Activated CD8-positive, alpha-beta memory T cell treated with anti-CD3 and anti-CD28 coated beads, Interleukin-2, amount 50 U/mL, for 4 hours (primary cell): ENCODE measurements around the gene MED13.
"Not testable (repeated sequence)": the region's sequence is repeated elsewhere in the genome, so short reads cannot be mapped to it uniquely, and the experiment has no call there.

Experiments
- DNase-seq: peaks from one replicate; pipeline ENCODE4 v3.0.0-alpha.2; 2020

MED13 gene

DNA sequence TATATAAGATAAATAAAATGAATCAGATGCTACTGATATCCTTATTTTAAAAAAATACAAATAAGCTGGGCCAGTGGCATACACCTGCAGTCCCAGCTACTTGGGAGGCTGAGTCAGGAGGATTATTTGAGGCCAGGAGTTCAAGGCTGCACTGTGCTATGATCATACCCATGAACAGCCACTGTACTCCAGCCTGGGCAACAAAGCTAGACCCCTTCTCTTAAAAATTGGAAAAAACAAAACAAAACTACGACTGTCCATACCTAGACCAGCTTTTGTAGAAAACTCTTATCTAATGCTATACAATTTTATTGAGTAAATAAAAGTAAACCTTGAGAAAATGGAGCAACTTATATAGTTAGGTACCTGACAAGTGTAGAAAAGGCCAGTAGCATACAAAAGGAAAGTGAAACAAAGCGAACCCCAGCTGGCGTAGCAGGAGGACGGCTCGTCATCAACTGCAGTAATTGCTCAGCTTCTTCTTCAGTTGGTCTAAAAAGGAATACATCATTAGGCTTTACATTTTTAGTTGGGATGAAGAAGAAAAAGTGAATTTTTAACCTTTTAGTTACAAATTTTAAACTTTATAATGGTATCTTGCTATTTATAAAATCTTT lies 160.9 kb downstream of the MED13 start:
- peak; percentile 17 for DNase-seq

DNA sequence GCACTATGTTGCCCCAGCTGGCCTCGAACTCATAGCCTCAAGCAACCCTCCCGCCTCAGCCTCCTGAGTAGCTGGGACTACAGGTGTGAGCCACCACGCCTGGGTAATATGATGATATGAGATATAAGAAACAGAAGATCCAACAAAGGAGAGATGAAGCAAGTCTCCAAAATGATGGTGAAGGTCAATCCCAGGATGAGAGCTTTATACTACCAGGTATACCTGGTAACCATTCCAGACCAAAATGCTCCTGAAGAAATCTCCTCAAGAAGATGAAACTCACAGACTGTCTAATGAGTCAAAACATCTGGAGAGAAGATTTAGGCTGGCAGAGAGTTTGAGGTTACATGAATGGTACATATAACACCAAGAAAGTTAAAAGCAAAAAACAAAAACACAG lies 161.8 kb downstream of the MED13 start:
- no peak for DNase-seq

GRCh38 chr17:61897548-61898180 lies 167.4 kb downstream of the MED13 start:
- no peak for DNase-seq

GRCh38 chr17:61895391-61895790 lies 169.7 kb downstream of the MED13 start:
- no peak for DNase-seq

DNA sequence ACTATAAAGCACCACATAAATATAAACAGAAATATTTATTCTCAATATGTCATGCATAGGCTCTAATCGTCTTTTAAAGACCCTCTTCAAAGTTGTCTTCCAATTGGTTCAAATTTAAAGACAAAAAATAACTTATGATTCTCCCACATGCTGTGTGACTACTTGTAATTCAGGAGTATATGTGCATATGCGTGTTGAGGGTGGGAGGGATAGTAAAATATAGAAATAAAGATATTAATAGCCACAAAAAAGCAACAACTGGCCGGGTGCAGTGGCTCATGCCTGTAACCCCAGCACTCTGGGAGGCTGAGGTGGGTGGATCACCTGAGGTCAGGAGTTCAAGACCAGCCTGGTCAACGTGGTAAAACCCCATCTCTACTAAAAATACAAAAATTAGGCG lies 170.8 kb downstream of the MED13 start:
- DNase-seq: not testable (repeated sequence)
